HEK293T (cell line): Measurements from ENCODE around the gene PTPN11.

Experiments used
- FOXM1 ChIP-seq: fragments of 450-650 bp; IDR thresholded peaks from 2 replicates; pipeline ENCODE4 v1.6.1; 2017; ENCODE audit warnings: mild to moderate bottlenecking, borderline replicate concordance
- HDGF ChIP-seq: fragments of 450-650 bp; IDR thresholded peaks from 2 replicates; pipeline ENCODE4 v1.6.1; 2017; ENCODE audit warnings: antibody characterized with exemption, borderline replicate concordance
- NFRKB ChIP-seq: fragments of 450-650 bp; IDR thresholded peaks from 2 replicates; pipeline ENCODE4 v1.6.1; 2016; ENCODE audit warnings: mild to moderate bottlenecking, moderate library complexity
- SP1 ChIP-seq: fragments of 450-650 bp; IDR thresholded peaks from 2 replicates; pipeline ENCODE4 v1.6.1; 2017

GRCh38 chr12:112427760-112428159, 9.0 kb downstream of the PTPN11 start:
- TF ChIP-seq HDGF (no peak), NFRKB (no peak), SP1 (no peak), FOXM1 (no peak)
